Esophagus (tissue), 2 donors: Measurements from ENCODE around the gene KRT6C. TPM values are rescaled to one million over a fixed set of nuclear protein-coding genes. Genes with fewer than 3 reads are reported as not detected.

Experiments
- H3K27ac ChIP-seq, 2 donors: one replicate each; pipeline ENCODE4 v1.5.1; 2013; ENCODE audit warnings: low read depth in 2 of 2, mild to moderate bottlenecking in 2 of 2, inconsistent platforms in 1 of 2, low read length in 1 of 2, moderate library complexity in 1 of 2
- H3K27me3 ChIP-seq, 2 donors: one replicate each; pipeline ENCODE4 v1.6.1; 2013; ENCODE audit warnings: low read length in 2 of 2, control low read depth in 1 of 2, mild to moderate bottlenecking in 1 of 2; ENCODE audit not compliant: insufficient read depth in 2 of 2, control insufficient read depth in 1 of 2
- H3K36me3 ChIP-seq, 2 donors: one replicate each; pipeline ENCODE4 v1.6.1; 2013; ENCODE audit warnings: low read length in 1 of 2; ENCODE audit not compliant: control insufficient read depth in 2 of 2, insufficient read depth in 2 of 2
- H3K4me1 ChIP-seq, 2 donors: one replicate each; pipeline ENCODE4 v1.6.1; 2013; ENCODE audit warnings: low read length in 1 of 2; ENCODE audit not compliant: control insufficient read depth in 2 of 2, insufficient read depth in 2 of 2
- H3K4me3 ChIP-seq, 2 donors: one replicate each; pipeline ENCODE4 v1.5.1; 2013; ENCODE audit warnings: low read length in 2 of 2, mild to moderate bottlenecking in 2 of 2, low read depth in 1 of 2, moderate library complexity in 1 of 2
- H3K9me3 ChIP-seq, 2 donors: one replicate each; pipeline ENCODE4 v1.6.1; 2013; ENCODE audit warnings: mild to moderate bottlenecking in 2 of 2, low read depth in 1 of 2, low read length in 1 of 2, moderate library complexity in 1 of 2; ENCODE audit not compliant: control insufficient read depth in 2 of 2, insufficient read depth in 1 of 2
- WGBS, 2 donors: extraction: QIAGEN DNeasy Blood & Tissue Kit; methylation state at CpG; one replicate each; pipeline ENCODE4 v1.1.7; 2013; 5-methylcytosine and 5-hydroxymethylcytosine counted together
- polyA plus RNA-seq, 2 donors: library from polyadenylated mRNA; stranded (reverse); fragments of 200-250 nt; gene quantifications; one replicate each; pipeline ENCODE4 v1.2.3, GENCODE V29; 2013
- donor health status: healthy with polysubstance abuse.
- donor health status: Bipolar disorder and iron deficiency.

The KRT6C gene
- 100 to 1,000 TPM; 229 to 427 TPM for polyA plus RNA-seq

DNA sequence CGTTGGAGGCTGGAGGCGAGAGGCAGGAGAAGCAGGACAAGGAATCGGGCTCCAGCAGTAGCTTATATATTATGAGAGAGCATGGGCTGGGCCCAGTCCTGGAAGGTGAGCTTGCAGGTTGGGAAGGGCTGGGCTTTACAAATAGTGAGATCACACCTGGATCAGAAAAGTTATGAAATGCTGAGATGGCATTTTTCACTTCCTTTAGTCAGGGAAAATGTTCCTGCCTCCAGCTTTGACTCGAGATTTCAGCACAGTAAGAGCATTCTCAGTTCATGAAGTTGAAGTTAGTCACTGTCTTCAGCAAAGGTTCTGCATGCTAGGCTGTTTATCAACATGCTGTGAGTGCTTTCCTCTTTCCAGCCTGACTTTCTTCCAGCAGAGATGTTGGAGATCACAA, at the start of gene KRT6C:
Gene KRT6C, minus strand, starts transcription at position 38 of the 400 bp plus-strand sequence. CDS start 68 bp downstream, outside the sequence.
- Histone ChIP-seq H3K27ac (peak within 1 kb of the TSS in 1 of 2 donors; percentile 30), H3K4me3 (no peak within 1 kb of the TSS), H3K9me3 (no peaks in the 10 kb centered on the region), H3K4me1 (no peaks in the 10 kb centered on the region), H3K36me3 (no peaks in the 10 kb centered on the region), H3K27me3 (no peaks in the 10 kb centered on the region)
- 61 to 65% methylated on average over 4 of the region's 4 CpGs for WGBS, 2 donors

DNA sequence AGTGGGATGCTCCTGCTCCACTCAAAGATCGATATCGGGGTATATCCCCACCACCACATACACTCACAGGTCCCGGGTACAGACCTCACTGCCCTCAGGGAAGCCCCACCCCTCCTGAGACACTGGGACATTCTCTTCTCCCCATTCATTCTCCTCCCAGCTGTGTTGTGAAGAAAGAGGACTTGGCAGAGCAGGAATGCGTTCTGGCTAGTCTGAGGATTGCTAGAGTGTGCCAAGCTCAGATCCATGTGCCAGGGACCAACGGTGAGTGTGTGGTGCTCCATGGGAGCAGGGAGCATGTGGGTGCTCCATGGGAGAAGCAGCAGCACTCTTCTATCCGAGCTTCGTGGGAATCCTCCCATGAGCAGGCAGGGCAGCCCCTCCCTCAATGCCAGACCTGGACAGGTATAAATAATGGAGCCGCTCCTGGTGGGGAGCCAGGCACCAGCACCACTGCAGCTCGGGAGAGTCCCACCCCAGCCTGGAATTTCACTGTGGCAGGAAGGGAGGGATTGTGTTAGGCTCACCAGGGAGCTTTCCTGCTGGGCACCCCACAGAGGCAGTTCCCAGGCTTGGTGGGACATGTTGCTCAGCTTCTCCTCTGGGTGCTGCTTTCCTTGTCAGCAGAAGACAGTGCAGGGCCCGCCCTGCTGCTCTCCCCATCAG, 48.9 kb upstream of the KRT6C start:
- Histone ChIP-seq H3K4me3 (no peak overlapping the region), H3K4me1 (peaks cover 3 to 20% of the 10 kb centered on the region in 2 donors)

DNA sequence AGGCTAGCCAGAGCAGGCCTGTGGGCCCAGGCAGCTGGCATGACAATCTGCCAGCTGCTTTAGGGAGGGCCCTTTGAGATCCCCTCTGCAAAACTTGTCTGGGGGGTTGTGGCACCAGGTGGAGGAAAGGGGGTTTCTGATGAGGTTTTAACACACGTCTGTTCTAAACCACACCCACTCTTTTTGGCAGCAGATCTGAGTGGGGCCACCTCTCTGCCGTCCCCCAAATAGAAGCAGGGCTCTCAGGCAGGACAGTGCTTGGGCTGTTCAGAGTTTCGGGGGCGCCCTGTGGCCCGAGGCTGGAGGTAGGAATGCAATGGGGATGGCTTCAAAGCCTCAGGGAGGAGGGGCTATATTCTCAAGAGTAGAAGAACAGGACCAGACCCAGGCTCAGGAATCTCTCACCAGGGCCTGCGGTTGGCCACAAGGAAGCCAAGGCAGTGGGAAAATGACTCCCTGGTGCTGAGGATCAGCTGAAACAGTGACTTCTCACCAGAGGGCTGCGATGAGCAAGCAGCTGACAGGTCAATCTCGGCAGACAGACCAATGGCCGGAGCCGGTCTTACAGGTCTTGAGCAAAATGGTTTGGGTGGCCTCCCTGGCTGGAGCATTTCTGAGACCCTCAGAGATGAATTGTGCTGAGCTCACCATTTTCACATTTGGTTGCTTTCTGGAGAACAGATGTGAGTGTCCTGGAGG, 48.1 kb upstream of the KRT6C start:
- H3K4me3 ChIP-seq = no peak overlapping the region
- WGBS, 2 donors = 43 to 47% methylated on average over 10 of the region's 10 CpGs

More for the DNA sequence above, 48.9 kb upstream of the KRT6C start:
- Histone ChIP-seq H3K9me3 (no peaks in the 10 kb centered on the region), H3K27ac (peak overlapping the region; percentile 83 to 89), H3K27me3 (no peaks in the 10 kb centered on the region), H3K36me3 (peaks cover 0 to 5% of the 10 kb centered on the region in 2 donors)
- 37 to 51% methylated on average over 10 of the region's 10 CpGs for WGBS, 2 donors

DNA sequence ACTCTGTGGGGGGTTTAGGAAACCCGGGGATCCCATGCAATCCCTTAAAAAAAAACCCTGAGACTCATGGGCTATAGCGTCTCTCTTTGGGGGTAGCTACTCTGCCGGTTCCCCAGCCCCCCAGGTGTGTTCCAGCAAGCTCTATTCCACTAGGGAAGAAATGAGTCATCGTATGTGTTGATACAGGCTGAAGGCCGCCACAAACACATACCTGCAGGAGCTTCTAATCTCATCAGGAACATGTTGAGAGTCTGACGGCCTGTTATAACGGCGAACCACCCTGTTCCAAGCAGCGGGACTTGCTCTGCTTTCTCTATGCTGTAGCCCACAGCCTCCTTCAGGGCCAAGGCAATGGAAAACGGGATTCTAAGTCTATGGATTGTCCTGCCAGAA, 47.6 kb upstream of the KRT6C start:
- WGBS, 2 donors = 47 to 49% methylated on average over 10 of the region's 10 CpGs
- no peak overlapping the region for H3K4me3 ChIP-seq
- H3K4me1 ChIP-seq = peaks cover 3 to 23% of the 10 kb centered on the region in 2 donors
- H3K27ac ChIP-seq = peak overlapping the region; percentile 88 to 89
- H3K36me3 ChIP-seq = peaks cover 0 to 11% of the 10 kb centered on the region in 2 donors
- no peaks in the 10 kb centered on the region for H3K9me3 ChIP-seq
- no peaks in the 10 kb centered on the region for H3K27me3 ChIP-seq

More for the DNA sequence above, 48.1 kb upstream of the KRT6C start:
- Histone ChIP-seq H3K9me3 (no peaks in the 10 kb centered on the region), H3K27me3 (no peaks in the 10 kb centered on the region), H3K4me1 (peaks cover 3 to 21% of the 10 kb centered on the region in 2 donors), H3K27ac (peak overlapping the region; percentile 83 to 89), H3K36me3 (peaks cover 0 to 8% of the 10 kb centered on the region in 2 donors)

DNA sequence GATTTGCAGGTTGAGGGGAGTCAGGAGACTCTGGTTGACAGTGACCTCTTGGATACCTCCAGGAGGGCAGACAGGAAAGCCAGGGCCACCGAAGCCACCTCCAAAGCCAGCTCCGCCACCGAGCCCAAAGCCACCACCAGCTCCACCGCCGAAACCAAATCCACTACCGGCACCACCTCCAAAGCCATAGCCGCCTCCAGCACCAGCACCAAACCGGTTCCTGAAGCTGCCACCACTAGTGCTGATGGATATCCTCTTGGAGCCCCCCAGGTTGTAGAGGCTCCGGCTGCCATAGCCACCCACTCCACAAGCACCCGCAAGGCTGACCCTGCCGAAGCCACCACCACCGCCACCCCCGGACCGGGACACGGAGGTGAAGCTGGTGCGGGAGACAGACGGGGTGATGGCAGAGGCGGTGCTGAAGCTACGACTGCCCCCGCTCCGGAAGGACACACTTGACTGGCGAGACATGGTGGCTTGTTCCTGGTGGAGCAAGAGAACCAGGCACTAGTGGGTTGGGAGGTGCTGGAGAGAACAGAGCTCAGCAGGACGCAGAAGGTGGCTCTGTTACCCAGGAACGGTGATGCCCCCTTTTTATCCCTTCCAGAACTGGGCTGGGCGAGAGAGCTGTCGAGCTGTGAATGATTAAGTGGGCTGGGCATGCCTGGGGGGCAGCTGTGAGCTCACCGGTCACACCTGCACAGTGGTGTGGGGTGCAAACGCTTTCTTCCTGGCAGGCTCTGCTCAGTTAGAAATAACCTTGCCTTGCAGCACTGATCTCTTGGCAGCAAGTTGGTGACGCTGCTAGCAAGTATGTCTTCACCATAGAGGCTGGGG, 46.4 kb upstream of the KRT6C start, which contains the start of gene KRT5:
Gene KRT5, minus strand, starts transcription at position 569 of the 837 bp plus-strand sequence. Its CDS starts 98 bp downstream, at position 471.
- Histone ChIP-seq H3K9me3 (no peaks in the 10 kb centered on the region), H3K4me1 (peaks cover 3 to 16% of the 10 kb centered on the region in 2 donors), H3K27ac (peak within 1 kb of the TSS; percentile 84 to 88), H3K36me3 (peaks cover 0 to 15% of the 10 kb centered on the region in 2 donors), H3K4me3 (peak within 1 kb of the TSS; percentile 57 to 63), H3K27me3 (no peaks in the 10 kb centered on the region)
- WGBS, 2 donors = 59 to 69% methylated on average over 29 of the region's 29 CpGs

DNA sequence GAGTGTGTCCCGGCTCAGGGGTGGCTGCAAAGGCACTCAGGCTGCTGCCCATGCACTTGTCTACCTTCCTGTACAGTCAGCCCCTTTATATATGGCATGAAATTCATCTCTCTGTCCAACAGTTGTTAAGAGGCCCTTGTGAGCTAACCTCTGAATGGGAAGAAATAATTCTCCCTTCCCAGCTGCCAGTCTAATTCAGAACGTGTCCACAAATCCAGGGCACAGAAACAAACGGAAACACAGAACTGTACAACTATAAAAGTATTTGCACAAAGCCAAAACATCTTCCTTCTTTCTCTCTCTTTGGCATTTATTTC, 45.7 kb upstream of the KRT6C start:
- Histone ChIP-seq H3K9me3 (no peaks in the 10 kb centered on the region), H3K4me3 (peak overlapping the region; percentile 57 to 63), H3K27me3 (no peaks in the 10 kb centered on the region), H3K36me3 (peaks cover 0 to 15% of the 10 kb centered on the region in 2 donors), H3K27ac (peak overlapping the region; percentile 76 to 84), H3K4me1 (peaks cover 3 to 14% of the 10 kb centered on the region in 2 donors)
- 54 to 60% methylated on average over 3 of the region's 3 CpGs for WGBS, 2 donors

DNA sequence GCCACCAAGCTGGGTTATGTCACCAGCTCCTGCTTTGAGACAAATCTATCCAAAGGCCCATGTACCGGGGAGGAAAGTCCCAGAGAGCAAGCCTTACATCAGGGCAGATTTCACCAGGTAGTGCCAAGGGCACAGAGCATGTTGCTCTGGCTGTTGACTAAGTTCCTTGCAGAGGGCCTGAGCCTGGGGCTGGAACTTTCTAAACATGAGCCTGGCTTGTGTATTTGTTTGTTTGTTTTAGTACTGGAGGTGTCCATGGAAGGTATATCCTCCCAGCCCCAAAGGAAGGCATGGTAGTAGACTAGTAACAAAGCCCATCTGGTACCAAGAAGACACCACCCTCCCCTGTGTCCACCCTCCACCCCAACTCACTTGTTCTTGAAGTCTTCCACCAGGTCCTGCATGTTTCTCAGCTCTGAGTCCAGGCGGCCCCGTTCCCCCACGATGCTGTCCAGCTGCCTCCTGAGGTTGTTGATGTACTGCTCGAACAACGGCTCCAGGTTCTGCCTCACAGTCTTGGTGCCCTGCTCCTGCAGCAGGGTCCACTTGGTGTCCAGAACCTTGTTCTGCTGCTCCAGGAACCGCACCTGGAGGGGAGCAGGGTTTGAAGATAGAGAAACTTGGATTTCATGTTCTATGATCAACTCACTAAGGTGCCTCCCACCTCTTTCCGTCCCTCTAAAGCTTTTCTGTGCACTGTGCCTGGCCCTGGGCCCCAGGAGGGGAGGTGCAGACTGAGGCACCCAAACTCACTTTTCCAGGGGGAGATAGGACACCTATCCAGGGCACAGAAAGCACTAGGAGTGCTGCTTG, 45.2 kb upstream of the KRT6C start:
- Histone ChIP-seq H3K27me3 (no peaks in the 10 kb centered on the region), H3K9me3 (no peaks in the 10 kb centered on the region), H3K36me3 (peaks cover 0 to 15% of the 10 kb centered on the region in 2 donors), H3K4me1 (peaks cover 3 to 9% of the 10 kb centered on the region in 2 donors), H3K27ac (peak overlapping the region; percentile 76 to 84), H3K4me3 (peak overlapping the region; percentile 57 to 63)
- 50 to 72% methylated on average over 8 of the region's 8 CpGs for WGBS, 2 donors

DNA sequence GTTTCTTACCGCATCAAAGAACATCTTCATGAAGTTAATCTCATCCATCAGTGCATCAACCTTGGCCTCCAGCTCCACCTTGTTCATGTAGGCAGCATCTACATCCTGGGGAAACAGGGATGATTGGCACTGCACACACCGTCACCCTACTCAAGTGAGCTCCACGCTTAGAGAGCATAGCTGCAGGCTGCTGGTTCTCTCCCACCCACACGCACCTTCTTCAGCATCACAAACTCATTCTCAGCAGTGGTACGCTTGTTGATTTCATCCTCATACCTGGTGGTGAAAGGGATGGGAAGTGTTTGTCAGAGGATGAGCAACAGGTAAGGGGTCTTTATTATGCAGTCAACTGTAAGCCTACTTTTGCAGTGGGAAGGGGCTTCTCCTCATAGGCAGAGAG, 44.3 kb upstream of the KRT6C start:
- 56 to 67% methylated on average over 5 of the region's 5 CpGs for WGBS, 2 donors
- Histone ChIP-seq H3K4me1 (peaks cover 3 to 8% of the 10 kb centered on the region in 2 donors), H3K36me3 (peaks cover 0 to 15% of the 10 kb centered on the region in 2 donors), H3K4me3 (peak overlapping the region; percentile 50 to 57), H3K9me3 (no peaks in the 10 kb centered on the region), H3K27me3 (no peaks in the 10 kb centered on the region), H3K27ac (peak overlapping the region; percentile 35 to 76)
